Fibroblast of mammary gland (primary cell): ENCODE measurements around the gene DDX1.

Source experiments
- DNase-seq: peaks from one replicate; pipeline ENCODE4 v3.0.0-alpha.2; 2010; ENCODE audit warnings: low read depth
- H3K4me3 ChIP-seq: 2 replicates; pipeline ENCODE4 v1.5.1; 2011; ENCODE audit warnings: low read depth, mild to moderate bottlenecking, low read length, moderate library complexity; ENCODE audit not compliant: control insufficient read depth
- CTCF ChIP-seq: conservative IDR thresholded peaks from 2 replicates; pipeline ENCODE4 v1.5.1; 2011; ENCODE audit warnings: low read depth, low read length, inconsistent platforms; ENCODE audit not compliant: control insufficient read depth, insufficient read depth

Gene DDX1

GRCh38 chr2:15561574-15562344, 29.9 kb upstream of the DDX1 start:
- H3K4me3 ChIP-seq = peak overlapping the region; percentile 85
- no peak for TF ChIP-seq CTCF
- peak; percentile 43 for DNase-seq

- no peak overlapping the region for H3K4me3 ChIP-seq
- TF ChIP-seq CTCF = no peak
- DNase-seq = no peak
Observed at GRCh38 chr2:15562354-15563031, 29.2 kb upstream of the DDX1 start.

- H3K4me3 ChIP-seq = no peak overlapping the region
- TF ChIP-seq CTCF = no peak
- DNase-seq = no peak
Observed at GRCh38 chr2:15563227-15564100, 28.2 kb upstream of the DDX1 start.

- no peak for TF ChIP-seq CTCF
- H3K4me3 ChIP-seq = no peak overlapping the region
Observed at GRCh38 chr2:15565392-15565791, 26.3 kb upstream of the DDX1 start.

GRCh38 chr2:15565994-15566671, 25.5 kb upstream of the DDX1 start:
- no peak overlapping the region for H3K4me3 ChIP-seq
- no peak for TF ChIP-seq CTCF
- no peak for DNase-seq

More at GRCh38 chr2:15565392-15565791, 26.3 kb upstream of the DDX1 start:
- no peak for DNase-seq

GRCh38 chr2:15566912-15567311, 24.8 kb upstream of the DDX1 start:
- TF ChIP-seq CTCF = no peak
- no peak overlapping the region for H3K4me3 ChIP-seq
- DNase-seq = no peak
